GM18868 (cell line): ENCODE results near the gene NUDT11.
"Not testable (repeated sequence)": the region's sequence is repeated elsewhere in the genome, so short reads cannot be mapped to it uniquely, and the experiment has no call there.

Experiments
- ATAC-seq: cut with Tn5 transposase; IDR thresholded peaks from one replicate; pipeline ENCODE4 v1.9.1; 2021; ENCODE audit warnings: mild to moderate bottlenecking, moderate library complexity; ENCODE audit not compliant: unreplicated experiment

Gene NUDT11

GRCh38 chrX:51496501-51497291, at the start of gene NUDT11:
Gene NUDT11, minus strand, starts transcription at chrX:51496592. Its CDS starts 148 bp downstream, at chrX:51496444.
- peak; percentile 86 for ATAC-seq

DNA sequence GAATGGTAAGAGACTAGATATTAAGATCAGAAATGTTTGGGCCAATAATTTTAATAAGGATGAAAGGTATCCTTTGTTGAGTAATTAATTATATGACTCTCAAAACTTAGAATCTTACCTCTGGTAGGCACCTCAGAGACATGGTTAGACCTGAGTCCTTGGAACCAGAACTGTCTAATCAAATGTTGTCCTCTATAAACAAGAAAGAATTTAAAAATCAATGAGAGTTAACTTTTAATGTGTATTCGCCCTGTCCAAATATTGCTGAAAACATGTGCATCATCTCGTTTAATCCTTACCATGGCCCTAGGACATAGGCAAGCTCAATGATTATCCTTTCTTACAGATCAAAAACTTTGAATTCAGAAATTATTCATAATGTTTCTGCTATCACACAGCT, 24.0 kb upstream of the NUDT11 start:
- no peak for ATAC-seq

GRCh38 chrX:51519131-51519530, 22.7 kb upstream of the NUDT11 start:
- not testable (repeated sequence) for ATAC-seq

GRCh38 chrX:51507551-51507950, 11.2 kb upstream of the NUDT11 start:
- ATAC-seq, result no peak

DNA sequence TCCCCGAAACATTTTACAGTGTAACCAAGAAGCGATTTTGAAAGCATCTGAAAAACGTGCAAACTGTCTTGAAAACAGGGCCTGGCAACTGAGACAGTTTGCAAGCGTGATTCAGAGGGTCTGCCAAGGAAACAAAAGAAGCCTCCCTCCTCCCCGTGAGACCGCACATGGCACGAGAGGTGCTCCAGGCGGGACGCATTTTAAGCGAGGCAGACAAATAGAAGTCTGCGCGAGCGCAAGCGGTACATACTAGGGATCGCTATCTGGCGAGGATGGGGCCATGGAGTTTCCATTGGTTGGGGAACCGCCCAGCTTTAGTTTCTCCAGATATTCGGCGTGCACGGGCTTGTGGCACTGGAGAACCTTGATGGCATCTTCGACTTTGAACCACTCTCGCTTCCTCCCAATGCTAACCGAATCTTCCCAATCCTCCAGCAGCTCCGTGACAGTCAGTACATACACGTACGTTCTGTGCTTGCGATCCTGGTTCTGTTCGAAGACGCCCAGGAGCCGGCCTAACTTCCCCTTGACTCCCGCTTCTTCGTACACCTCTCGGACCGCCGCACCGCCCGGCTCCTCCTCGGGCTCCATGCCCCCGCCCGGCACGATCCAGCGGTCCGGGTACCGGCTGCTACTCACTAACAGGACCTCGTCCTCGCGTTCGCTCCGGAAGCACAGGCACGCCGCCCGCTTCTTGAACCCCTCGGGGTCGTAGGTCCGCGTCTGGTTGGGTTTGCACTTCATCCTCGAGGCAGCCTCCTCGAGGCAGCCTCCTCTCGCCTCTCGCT, 497 bp downstream of the NUDT11 start:
- ATAC-seq, result peak; percentile 24

GRCh38 chrX:51494409-51494808, 2.0 kb downstream of the NUDT11 start:
- ATAC-seq, result no peak

- ATAC-seq, result no peak
Observed at GRCh38 chrX:51487960-51488267, 8.5 kb downstream of the NUDT11 start.

DNA sequence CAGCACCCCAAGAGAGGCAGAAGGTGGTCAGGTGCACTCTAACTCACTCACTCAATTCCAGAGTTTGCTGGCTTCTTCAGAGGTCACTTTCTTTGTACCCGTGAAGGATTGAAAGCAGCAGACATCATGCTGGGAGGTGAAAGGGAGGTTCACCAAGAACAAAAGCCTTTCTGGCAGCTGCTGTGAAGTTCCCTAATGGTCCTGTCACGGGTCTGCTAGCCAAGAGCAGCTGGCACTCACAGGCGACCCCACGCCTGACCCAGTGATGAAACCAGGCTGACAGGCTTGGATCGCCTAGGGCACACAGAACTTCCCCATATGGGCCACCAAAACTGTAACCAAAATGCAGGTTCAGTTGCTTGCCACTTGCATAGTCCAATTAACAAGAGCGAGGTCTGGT, 11.8 kb downstream of the NUDT11 start:
- ATAC-seq, result no peak

DNA sequence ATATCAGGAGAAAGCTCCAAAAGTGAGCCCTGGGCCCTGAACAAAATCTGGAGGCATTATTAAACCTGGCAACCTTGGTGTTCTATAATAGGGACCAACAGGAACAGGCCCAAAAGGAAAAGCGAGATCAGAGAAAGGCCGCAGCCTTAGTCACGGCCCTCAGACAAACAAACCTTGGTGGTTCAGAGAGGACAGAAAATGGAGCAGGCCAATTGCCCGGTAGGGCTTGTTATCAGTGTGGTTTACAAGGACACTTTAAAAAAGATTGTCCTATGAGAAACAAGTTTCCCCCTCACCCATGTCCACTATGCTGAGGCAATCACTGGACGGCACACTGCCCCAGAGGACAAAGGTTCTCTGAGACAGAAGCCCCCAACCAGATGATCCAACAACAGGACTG, 14.0 kb downstream of the NUDT11 start:
- not testable (repeated sequence) for ATAC-seq

- ATAC-seq, result no peak
Observed at GRCh38 chrX:51476930-51477329, 19.5 kb downstream of the NUDT11 start.

DNA sequence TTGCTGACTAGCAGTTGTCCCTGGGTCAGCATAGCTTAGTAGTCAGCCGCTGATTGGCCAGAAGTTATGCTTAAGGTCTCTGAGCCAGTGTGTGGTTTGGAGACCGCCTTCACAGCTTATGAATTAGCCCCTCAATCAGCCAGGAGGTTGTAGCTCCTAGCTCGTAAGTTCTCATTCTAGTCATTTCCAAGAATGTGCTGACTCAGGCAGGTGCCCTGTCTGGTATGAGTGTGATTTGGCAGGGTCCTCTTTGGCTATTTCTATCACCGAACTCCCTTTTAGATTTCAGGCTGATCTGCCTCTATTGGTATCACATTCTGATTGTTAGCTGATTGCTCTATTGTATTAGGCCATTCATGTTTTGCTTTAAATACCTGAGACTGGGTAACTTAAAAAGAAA, 33.1 kb downstream of the NUDT11 start:
- ATAC-seq, result no peak

- ATAC-seq, result no peak
Observed at GRCh38 chrX:51461053-51462044, 35.0 kb downstream of the NUDT11 start.

- no peak for ATAC-seq
Observed at GRCh38 chrX:51459125-51459524, 37.3 kb downstream of the NUDT11 start.

GRCh38 chrX:51456814-51457213, 39.6 kb downstream of the NUDT11 start:
- no peak for ATAC-seq

GRCh38 chrX:51456246-51456645, 40.1 kb downstream of the NUDT11 start:
- no peak for ATAC-seq

- ATAC-seq, result no peak
Observed at GRCh38 chrX:51440365-51440764, 56.0 kb downstream of the NUDT11 start.
